Measurements from ENCODE around the gene ESRRA.

The ESRRA gene

GRCh38 chr11:64339754-64340408 lies 34.6 kb downstream of the ESRRA start, which contains the start of gene CCDC88B:
TSS of gene CCDC88B (plus strand) at chr11:64340204. CDS start at chr11:64340267, 63 bp downstream.
- no peaks in the 10 kb centered on the region for H3K27me3 ChIP-seq
- H3K9me3 ChIP-seq, result no peaks in the 10 kb centered on the region
- peak within 1 kb of the TSS; percentile 88 to 89 for H3K4me3 ChIP-seq (ENCODE audit: low read depth in 1 of 2, low read length in 1 of 2)
- TF ChIP-seq CTCF (IDR thresholded peaks at IDR 0.05), result no peak
- peaks cover 29% of the 10 kb centered on the region for H3K36me3 ChIP-seq
- peak within 1 kb of the TSS; percentile 99 for H3K27ac ChIP-seq
- peaks cover 74 to 81% of the 10 kb centered on the region in 2 experiments for H3K4me1 ChIP-seq (ENCODE audit: control insufficient read depth in 1 of 2, insufficient read depth in 1 of 2, low read depth in 1 of 2, low read length in 1 of 2)

GRCh38 chr11:64340671-64341335 lies 35.5 kb downstream of the ESRRA start:
- Histone ChIP-seq H3K9me3 (no peaks in the 10 kb centered on the region), H3K4me3 (ENCODE audit: low read depth in 1 of 2, low read length in 1 of 2) (peak overlapping the region; percentile 88 to 89), H3K4me1 (ENCODE audit: control insufficient read depth in 1 of 2, insufficient read depth in 1 of 2, low read depth in 1 of 2, low read length in 1 of 2) (peaks cover 72 to 80% of the 10 kb centered on the region in 2 experiments), H3K27me3 (no peaks in the 10 kb centered on the region), H3K36me3 (peaks cover 38% of the 10 kb centered on the region), H3K27ac (peak overlapping the region; percentile 99)
- TF ChIP-seq CTCF (IDR thresholded peaks at IDR 0.05), result peak; percentile 38

GRCh38 chr11:64341429-64341828 lies 36.1 kb downstream of the ESRRA start:
- Histone ChIP-seq H3K27ac (peak overlapping the region; percentile 99), H3K4me1 (ENCODE audit: control insufficient read depth in 1 of 2, insufficient read depth in 1 of 2, low read depth in 1 of 2, low read length in 1 of 2) (peaks cover 75 to 80% of the 10 kb centered on the region in 2 experiments), H3K9me3 (no peaks in the 10 kb centered on the region), H3K27me3 (no peaks in the 10 kb centered on the region), H3K36me3 (peaks cover 42% of the 10 kb centered on the region), H3K4me3 (ENCODE audit: low read depth in 1 of 2, low read length in 1 of 2) (peak overlapping the region; percentile 88 to 89)
- TF ChIP-seq CTCF (IDR thresholded peaks at IDR 0.05), result no peak

GRCh38 chr11:64341851-64342791 lies 36.8 kb downstream of the ESRRA start:
- Histone ChIP-seq H3K27ac (peak overlapping the region; percentile 99), H3K4me3 (ENCODE audit: low read depth in 1 of 2, low read length in 1 of 2) (peak overlapping the region; percentile 88 to 89), H3K36me3 (peaks cover 47% of the 10 kb centered on the region), H3K27me3 (no peaks in the 10 kb centered on the region), H3K9me3 (no peaks in the 10 kb centered on the region), H3K4me1 (ENCODE audit: control insufficient read depth in 1 of 2, insufficient read depth in 1 of 2, low read depth in 1 of 2, low read length in 1 of 2) (peaks cover 79 to 83% of the 10 kb centered on the region in 2 experiments)
- TF ChIP-seq CTCF (IDR thresholded peaks at IDR 0.05), result peak; percentile 69
